ENCODE data around the gene NOS3. TPM values are rescaled to one million over a fixed set of nuclear protein-coding genes. Genes with fewer than 3 reads are reported as not detected.

NOS3 gene
- total and polyA plus RNA-seq, 10 donors: 11.9 to 455 (median 164) TPM

- H3K4me1 ChIP-seq: peaks cover 9 to 50% (median 37%) of the 10 kb centered on the region in 6 donors
- intact Hi-C loops (cut with DNase I; ENCODE audit: low total_unique reads): loop anchor here (2.0 kb wide), 1 partner anchor 87 kb away; no protein-coding TSS in a partner anchor
- no peaks in the 10 kb centered on the region for H3K36me3 ChIP-seq
- H3K27ac ChIP-seq: no peak overlapping the region
- peaks cover 0 to 16% (median 12%) of the 10 kb centered on the region in 8 donors for H3K9me3 ChIP-seq
- H3K4me3 ChIP-seq: no peak overlapping the region
- TF ChIP-seq POLR2AphosphoS5 (IDR thresholded peaks at IDR 0.05) (no peak), POLR2A (IDR thresholded peaks at IDR 0.05) (no peak), CTCF (IDR thresholded peaks at IDR 0.05 in 8 of 11, conservative IDR thresholded peaks at IDR 0.05 in 3 of 11) (peak in 10 of 11 experiments; percentile 31 to 83 (median 69))
- 8 to 13% (median 10%) methylated on average over 9 to 16 of the region's 16 CpGs for WGBS, 5 donors
- no peak for DNase-seq
- peaks cover 0 to 73% (median 8%) of the 10 kb centered on the region in 7 donors for H3K27me3 ChIP-seq (replicated peaks in 1 of 7)
Observed at GRCh38 chr7:150986099-150986512, 4.7 kb upstream of the NOS3 start.

GRCh38 chr7:150986556-150986955, 4.3 kb upstream of the NOS3 start:
- peaks cover 0 to 69% (median 4%) of the 10 kb centered on the region in 7 donors for H3K27me3 ChIP-seq (replicated peaks in 1 of 7)
- no peak for TF ChIP-seq POLR2AphosphoS5 (IDR thresholded peaks at IDR 0.05)
- TF ChIP-seq CTCF (IDR thresholded peaks at IDR 0.05 in 8 of 11, conservative IDR thresholded peaks at IDR 0.05 in 3 of 11): no peak
- no peak for TF ChIP-seq POLR2A (IDR thresholded peaks at IDR 0.05)
- H3K4me3 ChIP-seq: no peak overlapping the region
- intact Hi-C loops (cut with DNase I; ENCODE audit: low total_unique reads): loop anchor here (2.0 kb wide), 1 partner anchor 88 kb away; no protein-coding TSS in a partner anchor
- H3K9me3 ChIP-seq: peaks cover 0 to 21% (median 16%) of the 10 kb centered on the region in 8 donors
- no peak overlapping the region for H3K27ac ChIP-seq
- no peak for DNase-seq
- H3K4me1 ChIP-seq: peaks cover 11 to 54% (median 39%) of the 10 kb centered on the region in 6 donors
- no peaks in the 10 kb centered on the region for H3K36me3 ChIP-seq
- WGBS, 5 donors: 58 to 71% (median 66%) methylated on average over 5 of the region's 5 CpGs

GRCh38 chr7:150988230-150989226, 2.3 kb upstream of the NOS3 start:
- 10 to 24% (median 10%) methylated on average over 12 to 31 of the region's 31 CpGs for WGBS, 5 donors
- Histone ChIP-seq H3K36me3 (no peaks in the 10 kb centered on the region), H3K4me3 (peak overlapping the region in 2 of 8 donors; percentile 5 to 41), H3K27ac (peak overlapping the region; percentile 49 to 89 (median 83)), H3K27me3 (replicated peaks in 1 of 7) (peaks cover 0 to 52% (median 0%) of the 10 kb centered on the region in 7 donors), H3K4me1 (peaks cover 11 to 72% (median 48%) of the 10 kb centered on the region in 6 donors), H3K9me3 (peaks cover 0 to 21% (median 16%) of the 10 kb centered on the region in 8 donors)
- intact Hi-C loops (cut with DNase I; ENCODE audit: low total_unique reads): no loop called here
- TF ChIP-seq POLR2AphosphoS5 (IDR thresholded peaks at IDR 0.05) (peak; percentile 77 to 81 (median 81)), CTCF (IDR thresholded peaks at IDR 0.05 in 8 of 11, conservative IDR thresholded peaks at IDR 0.05 in 3 of 11) (peak; percentile 64 to 94 (median 85)), POLR2A (IDR thresholded peaks at IDR 0.05) (no peak)
- DNase-seq: peak; percentile 87

Measured in spleen (tissue), 11 donors.